ENCODE measurements around the gene NFILZ.

DNA sequence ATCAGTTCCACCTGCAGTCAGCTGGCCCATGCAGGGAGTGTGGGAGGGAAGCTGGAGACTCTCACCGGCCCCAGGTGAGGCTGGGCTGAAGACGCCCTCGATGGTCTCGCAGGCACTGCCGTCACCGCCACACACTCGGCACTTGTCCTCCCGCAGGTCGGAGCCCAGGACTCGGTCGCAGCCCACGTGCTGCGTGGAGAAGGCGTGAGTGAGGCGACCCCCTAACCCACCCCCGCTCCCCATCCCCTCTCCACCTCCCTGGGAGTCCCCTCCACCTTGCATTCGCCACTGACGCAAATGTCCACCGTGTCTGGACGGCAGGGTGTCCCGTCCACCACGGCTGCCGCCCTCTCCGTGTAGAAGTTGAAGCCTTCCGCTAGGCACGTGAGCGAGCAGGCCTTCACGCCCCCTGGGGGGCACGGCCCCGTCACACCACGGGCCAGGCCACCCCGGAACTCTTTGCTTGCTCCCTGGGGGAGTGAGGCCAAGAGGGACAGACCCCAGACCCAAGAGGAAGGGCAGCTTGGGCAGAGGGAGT, 41.2 kb upstream of the NFILZ start:
- TF ChIP-seq, protein P1, sequence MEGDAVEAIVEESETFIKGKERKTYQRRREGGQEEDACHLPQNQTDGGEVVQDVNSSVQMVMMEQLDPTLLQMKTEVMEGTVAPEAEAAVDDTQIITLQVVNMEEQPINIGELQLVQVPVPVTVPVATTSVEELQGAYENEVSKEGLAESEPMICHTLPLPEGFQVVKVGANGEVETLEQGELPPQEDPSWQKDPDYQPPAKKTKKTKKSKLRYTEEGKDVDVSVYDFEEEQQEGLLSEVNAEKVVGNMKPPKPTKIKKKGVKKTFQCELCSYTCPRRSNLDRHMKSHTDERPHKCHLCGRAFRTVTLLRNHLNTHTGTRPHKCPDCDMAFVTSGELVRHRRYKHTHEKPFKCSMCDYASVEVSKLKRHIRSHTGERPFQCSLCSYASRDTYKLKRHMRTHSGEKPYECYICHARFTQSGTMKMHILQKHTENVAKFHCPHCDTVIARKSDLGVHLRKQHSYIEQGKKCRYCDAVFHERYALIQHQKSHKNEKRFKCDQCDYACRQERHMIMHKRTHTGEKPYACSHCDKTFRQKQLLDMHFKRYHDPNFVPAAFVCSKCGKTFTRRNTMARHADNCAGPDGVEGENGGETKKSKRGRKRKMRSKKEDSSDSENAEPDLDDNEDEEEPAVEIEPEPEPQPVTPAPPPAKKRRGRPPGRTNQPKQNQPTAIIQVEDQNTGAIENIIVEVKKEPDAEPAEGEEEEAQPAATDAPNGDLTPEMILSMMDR (IDR thresholded peaks at IDR 0.05; ENCODE audit: low read depth, low read length, poor library complexity, severe bottlenecking) = no peak
- TF ChIP-seq EZH2phosphoT487 (IDR thresholded peaks at IDR 0.05; ENCODE audit: borderline replicate concordance, low read length) = no peak
